ENCODE results near the gene CDCA5. TPM values are rescaled to one million over a fixed set of nuclear protein-coding genes. Genes with fewer than 3 reads are reported as not detected.

CDCA5 gene
- total and polyA plus RNA-seq, 12 donors: 0.35 to 10.0 (median 1.4) TPM

- TF ChIP-seq CTCF (IDR thresholded peaks at IDR 0.05) (no peak), POLR2A (IDR thresholded peaks at IDR 0.05) (no peak)
- Histone ChIP-seq H3K27me3 (no peaks in the 10 kb centered on the region), H3K36me3 (replicated peaks in 1 of 2) (no peaks in the 10 kb centered on the region), H3K27ac (no peak overlapping the region), H3K4me3 (no peak overlapping the region), H3K4me1 (replicated peaks in 1 of 2) (no peaks in the 10 kb centered on the region), H3K9me3 (replicated peaks in 1 of 3) (no peaks in the 10 kb centered on the region)
- intact Hi-C loops (cut with DNase I): loop anchor here in 1 of 2 donors (10.0 kb wide), 1 partner anchor 63 kb away; the partner anchor contains the start of gene ARL2
- WGBS, 4 donors: 64 to 86% (median 78%) methylated on average over 2 to 4 of the region's 4 CpGs
- DNase-seq: no peak
Measured at GRCh38 chr11:65077451-65077850, 6.4 kb downstream of the CDCA5 start.

- no peaks in the 10 kb centered on the region for H3K4me1 ChIP-seq (replicated peaks in 1 of 2)
- H3K27me3 ChIP-seq: no peaks in the 10 kb centered on the region
- DNase-seq: no peak
- H3K27ac ChIP-seq: no peak overlapping the region
- H3K36me3 ChIP-seq (replicated peaks in 1 of 2): no peaks in the 10 kb centered on the region
- H3K4me3 ChIP-seq: no peak overlapping the region
- intact Hi-C loops (cut with DNase I): loop anchor here in 1 of 2 donors (10.0 kb wide), 1 partner anchor 58 kb away; the partner anchor contains the start of gene ARL2
- TF ChIP-seq POLR2A (IDR thresholded peaks at IDR 0.05): no peak
- TF ChIP-seq CTCF (IDR thresholded peaks at IDR 0.05): no peak
- no peaks in the 10 kb centered on the region for H3K9me3 ChIP-seq (replicated peaks in 1 of 3)
- WGBS, 4 donors: 47 to 78% (median 61%) methylated on average over 1 of the region's 1 CpG
Measured at GRCh38 chr11:65072631-65072966, 11.2 kb downstream of the CDCA5 start.

- no peak for DNase-seq
Measured at GRCh38 chr11:65071907-65072630, 11.8 kb downstream of the CDCA5 start.

GRCh38 chr11:65069217-65069616 lies 14.6 kb downstream of the CDCA5 start:
- WGBS, 4 donors: 59 to 67% (median 65%) methylated on average over 9 of the region's 9 CpGs
- Histone ChIP-seq H3K4me1 (replicated peaks in 1 of 2) (no peaks in the 10 kb centered on the region), H3K36me3 (replicated peaks in 1 of 2) (no peaks in the 10 kb centered on the region), H3K9me3 (replicated peaks in 1 of 3) (no peaks in the 10 kb centered on the region), H3K4me3 (no peak overlapping the region), H3K27me3 (no peaks in the 10 kb centered on the region), H3K27ac (no peak overlapping the region)
- intact Hi-C loops (cut with DNase I): no loop called here
- DNase-seq: no peak
- no peak for TF ChIP-seq POLR2A (IDR thresholded peaks at IDR 0.05)
- no peak for TF ChIP-seq CTCF (IDR thresholded peaks at IDR 0.05)

More at GRCh38 chr11:65071907-65072630, 11.8 kb downstream of the CDCA5 start:
- Histone ChIP-seq H3K4me3 (no peak overlapping the region), H3K36me3 (replicated peaks in 1 of 2) (no peaks in the 10 kb centered on the region), H3K9me3 (replicated peaks in 1 of 3) (no peaks in the 10 kb centered on the region), H3K27me3 (no peaks in the 10 kb centered on the region), H3K27ac (no peak overlapping the region), H3K4me1 (replicated peaks in 1 of 2) (no peaks in the 10 kb centered on the region)
- WGBS, 4 donors: 62 to 67% (median 66%) methylated on average over 4 of the region's 4 CpGs
- TF ChIP-seq CTCF (IDR thresholded peaks at IDR 0.05) (no peak), POLR2A (IDR thresholded peaks at IDR 0.05) (no peak)
- intact Hi-C loops (cut with DNase I): loop anchor here in 1 of 2 donors (10.0 kb wide), 1 partner anchor 57 kb away; the partner anchor contains the start of gene ARL2
